GM10266 (cell line): Measurements from ENCODE around the gene EMC10.

Source experiments
- DNase-seq: peaks from one replicate; pipeline ENCODE4 v3.0.0; 2012; ENCODE audit errors: extremely low spot score
- CTCF ChIP-seq: IDR thresholded peaks from 2 replicates; pipeline ENCODE4 v1.5.1; 2012; ENCODE audit warnings: mild to moderate bottlenecking, low read depth; ENCODE audit not compliant: control insufficient read depth, insufficient read depth; ENCODE audit errors: missing control alignments

EMC10 gene

GRCh38 chr19:50534478-50534877, 58.2 kb downstream of the EMC10 start:
- peak; percentile 62 for DNase-seq
- TF ChIP-seq CTCF = no peak

- no peak for TF ChIP-seq CTCF
- DNase-seq = no peak
Measured at GRCh38 chr19:50535672-50536187, 59.4 kb downstream of the EMC10 start.

GRCh38 chr19:50536662-50537305, 60.5 kb downstream of the EMC10 start:
- no peak for TF ChIP-seq CTCF
- no peak for DNase-seq

DNA sequence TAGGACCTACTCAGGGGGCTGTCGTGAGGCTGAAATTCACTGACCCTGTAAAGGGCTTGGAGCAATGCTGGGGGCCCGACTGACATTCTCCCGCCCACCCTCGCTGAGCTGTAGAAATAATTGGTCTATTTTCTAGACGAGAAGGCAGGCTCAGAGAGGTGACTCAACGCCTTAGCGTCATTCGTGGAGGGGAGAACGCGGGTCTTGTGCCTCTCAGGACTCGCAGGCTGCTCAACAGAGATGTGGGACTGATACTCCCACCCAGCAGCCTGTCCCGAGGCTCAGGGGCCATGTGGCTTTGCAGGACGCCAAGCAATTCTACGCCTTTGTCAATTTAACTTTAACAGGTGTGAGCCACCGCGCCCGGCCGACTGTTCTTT, 61.0 kb downstream of the EMC10 start:
- no peak for TF ChIP-seq CTCF
- no peak for DNase-seq

GRCh38 chr19:50537769-50538230, 61.5 kb downstream of the EMC10 start:
- peak; percentile 85 for TF ChIP-seq CTCF
- DNase-seq = peak; percentile 86
